Measurements from ENCODE around the gene RNPEPL1. TPM values are rescaled to one million over a fixed set of nuclear protein-coding genes. Genes with fewer than 3 reads are reported as not detected.

RNPEPL1 gene
- total RNA-seq, 4 donors from 2014 or later: 65.4 to 212 (median 72.6) TPM

- TF ChIP-seq CTCF (IDR thresholded peaks at IDR 0.05; ENCODE audit: low read depth): no peak
These were observed 35.0 kb downstream of the RNPEPL1 start for GRCh38 chr2:240603081-240603835.

- TF ChIP-seq CTCF (IDR thresholded peaks at IDR 0.05; ENCODE audit: low read depth): no peak
These were observed 35.6 kb downstream of the RNPEPL1 start for GRCh38 chr2:240603846-240604245.

- no peak for TF ChIP-seq CTCF (IDR thresholded peaks at IDR 0.05; ENCODE audit: low read depth)
These were observed 36.1 kb downstream of the RNPEPL1 start for GRCh38 chr2:240604291-240604938.

GRCh38 chr2:240604939-240605716 lies 36.8 kb downstream of the RNPEPL1 start:
- TF ChIP-seq CTCF (IDR thresholded peaks at IDR 0.05; ENCODE audit: low read depth): no peak

DNA sequence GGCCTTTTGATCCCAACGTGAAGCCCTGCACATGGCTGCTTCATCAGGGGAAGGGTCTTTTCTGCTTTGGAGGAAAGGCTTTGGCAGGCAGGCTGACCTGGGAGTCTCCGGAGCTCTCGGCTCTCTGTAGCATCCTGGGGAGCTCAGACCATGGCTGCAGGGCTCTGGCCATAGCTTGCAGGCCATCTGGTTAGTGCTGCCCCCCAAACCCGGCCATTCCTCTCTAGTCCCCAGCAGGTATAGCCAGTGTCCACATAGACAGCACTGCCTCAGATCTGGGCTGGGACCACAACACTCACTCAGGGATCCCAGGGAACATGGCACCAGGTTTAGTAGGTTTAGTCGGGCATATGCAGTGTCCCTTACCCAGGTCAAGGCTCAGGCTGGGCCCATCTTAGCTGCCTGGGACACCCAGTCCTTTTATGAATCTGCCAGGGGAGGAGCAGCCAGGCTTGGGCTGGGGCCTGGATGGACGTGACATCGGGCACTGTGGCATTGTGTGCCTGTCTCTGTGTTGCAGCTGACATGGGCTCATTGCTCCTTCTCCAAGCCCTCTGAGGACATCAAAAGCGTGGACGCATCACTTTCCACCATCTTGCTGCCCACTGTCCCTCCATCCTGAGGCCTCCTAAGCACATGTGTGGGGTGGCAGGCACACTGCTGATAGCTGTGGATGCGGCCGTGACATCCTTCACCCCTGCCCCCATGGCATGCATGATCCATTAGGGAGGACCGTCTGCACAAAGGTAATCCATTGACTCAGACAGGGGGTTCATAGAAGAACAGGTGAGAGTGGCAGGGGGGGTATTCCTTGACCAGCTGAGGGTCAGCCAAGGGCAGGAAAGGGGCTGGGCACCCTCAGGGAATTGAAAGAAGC lies 37.8 kb downstream of the RNPEPL1 start:
- no peak for TF ChIP-seq CTCF (IDR thresholded peaks at IDR 0.05; ENCODE audit: low read depth)

DNA sequence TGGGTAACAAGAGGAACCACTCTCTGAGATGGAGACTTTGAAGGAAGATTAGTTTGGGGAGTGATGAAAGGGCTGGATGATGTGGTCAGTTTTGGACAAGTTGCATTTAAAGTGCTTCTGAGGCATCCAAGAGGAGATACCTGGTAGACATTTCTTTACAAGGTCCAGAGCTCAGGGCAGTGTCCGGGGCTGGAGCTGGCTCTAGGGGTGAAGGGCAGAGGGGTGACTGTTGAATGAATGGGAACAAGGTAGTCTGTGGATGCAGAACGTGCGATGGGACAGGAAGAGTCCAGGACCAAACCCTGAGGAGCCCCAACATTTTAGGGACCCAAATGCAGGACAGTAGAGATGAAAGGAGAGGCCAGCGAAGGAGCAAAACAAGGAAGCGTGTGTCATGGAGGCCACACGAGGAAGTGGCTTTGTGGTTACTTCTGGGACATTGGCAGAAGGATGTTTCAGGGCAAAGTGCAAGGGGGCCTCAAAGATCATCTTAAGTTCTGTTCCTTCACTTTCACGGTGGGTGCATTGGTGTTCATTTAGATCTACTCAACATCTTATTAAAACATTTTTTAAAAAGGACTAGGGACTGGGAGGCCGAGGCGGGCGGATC lies 43.4 kb downstream of the RNPEPL1 start:
- no peak for TF ChIP-seq CTCF (IDR thresholded peaks at IDR 0.05; ENCODE audit: low read depth)
